SU-DHL-6 (cell line): ENCODE data around the gene MAPK11.

Experiments
- H2AFZ ChIP-seq: fragments of 200-600 bp; sonication (generic); 2 replicates; pipeline ENCODE4 v1.6.1; 2014; ENCODE audit warnings: low read depth, mild to moderate bottlenecking, moderate library complexity, mixed read lengths, antibody characterized with exemption, low read length; ENCODE audit not compliant: severe bottlenecking
- H3F3A ChIP-seq: fragments of 200-600 bp; shearing (Covaris generic); 2 replicates; pipeline ENCODE4 v1.6.0; 2016; ENCODE audit warnings: antibody characterized with exemption, mild to moderate bottlenecking; ENCODE audit not compliant: insufficient read depth
- H3K27ac ChIP-seq: fragments of 200-600 bp; sonication (generic); 2 replicates; pipeline ENCODE4 v1.5.1; 2016; ENCODE audit warnings: low read depth, mild to moderate bottlenecking, low read length, moderate library complexity, mixed read lengths
- H3K27me3 ChIP-seq: fragments of 200-600 bp; sonication (generic), shearing (Covaris generic); 2 replicates; pipeline ENCODE4 v1.6.0; 2014; ENCODE audit warnings: mild to moderate bottlenecking, low read length
- H3K36me3 ChIP-seq: fragments of 200-600 bp; sonication (generic); 2 replicates; pipeline ENCODE4 v1.6.1; 2014; ENCODE audit warnings: mild to moderate bottlenecking, low read length, mixed read lengths
- H3K4me2 ChIP-seq: fragments of 300-600, 200-600 bp; shearing (Covaris generic), sonication (generic); 2 replicates; pipeline ENCODE4 v1.6.0; 2014; ENCODE audit warnings: low read length, low read depth, mild to moderate bottlenecking; ENCODE audit not compliant: poor library complexity, severe bottlenecking
- H3K4me3 ChIP-seq: fragments of 200-600 bp; sonication (generic); 2 replicates; pipeline ENCODE4 v1.5.1; 2014; ENCODE audit warnings: antibody characterized with exemption, low read length, mild to moderate bottlenecking, mixed read lengths; ENCODE audit not compliant: insufficient read depth, poor library complexity, severe bottlenecking
- H3K79me2 ChIP-seq: fragments of 200-600 bp; sonication (generic); 2 replicates; pipeline ENCODE4 v1.6.1; 2014; ENCODE audit warnings: mild to moderate bottlenecking, low read length, moderate library complexity; ENCODE audit not compliant: insufficient read depth
- H3K9ac ChIP-seq: fragments of 200-600 bp; sonication (generic); 2 replicates; pipeline ENCODE4 v1.7.0; 2014; ENCODE audit warnings: mild to moderate bottlenecking, low read length
- H3K9me2 ChIP-seq: fragments of 200-600 bp; sonication (generic); replicated peaks from 2 replicates; pipeline ENCODE4 v1.6.1; 2014; ENCODE audit warnings: low read length; ENCODE audit not compliant: insufficient read depth
- H3K9me3 ChIP-seq: fragments of 200-600 bp; sonication (generic); 2 replicates; pipeline ENCODE4 v1.6.1; 2014; ENCODE audit warnings: low read length, mixed read lengths; ENCODE audit not compliant: insufficient read depth
- H4K20me1 ChIP-seq: fragments of 200-600 bp; sonication (generic); 2 replicates; pipeline ENCODE4 v1.6.1; 2014; ENCODE audit warnings: low read depth, mild to moderate bottlenecking, antibody characterized with exemption, low read length, moderate library complexity, mixed read lengths
- CTCF ChIP-seq: fragments of 200-600 bp; sonication (generic); IDR thresholded peaks from one replicate; pipeline ENCODE4 v1.5.1; 2017; ENCODE audit warnings: antibody characterized with exemption, mild to moderate bottlenecking, low read length, moderate library complexity; ENCODE audit not compliant: insufficient read depth, poor library complexity, severe bottlenecking
- EZH2phosphoT487 ChIP-seq: fragments of 200-600 bp; sonication (generic), shearing (Covaris generic); conservative IDR thresholded peaks from 2 replicates; pipeline ENCODE4 v1.6.1; 2018; ENCODE audit warnings: mild to moderate bottlenecking, antibody characterized with exemption, low read length, moderate library complexity, mixed read lengths

Gene MAPK11

GRCh38 chr22:50314081-50314454 lies 43.9 kb upstream of the MAPK11 start:
- Histone ChIP-seq H3K36me3 (no peaks in the 10 kb centered on the region), H3K79me2 (no peaks in the 10 kb centered on the region), H2AFZ (peak overlapping the region; percentile 39), H4K20me1 (no peaks in the 10 kb centered on the region), H3K9me2 (no peaks in the 10 kb centered on the region), H3K4me3 (peak overlapping the region; percentile 46), H3K27me3 (no peaks in the 10 kb centered on the region), H3K4me2 (peak overlapping the region; percentile 77), H3K9ac (peak overlapping the region; percentile 70), H3F3A (peaks cover 20% of the 10 kb centered on the region), H3K9me3 (no peaks in the 10 kb centered on the region), H3K27ac (peak overlapping the region; percentile 86)
- no peak for TF ChIP-seq CTCF
- no peak for TF ChIP-seq EZH2phosphoT487

GRCh38 chr22:50313600-50313999 lies 43.4 kb upstream of the MAPK11 start:
- no peaks in the 10 kb centered on the region for H4K20me1 ChIP-seq
- H3K79me2 ChIP-seq: no peaks in the 10 kb centered on the region
- no peaks in the 10 kb centered on the region for H3K27me3 ChIP-seq
- TF ChIP-seq CTCF: no peak
- TF ChIP-seq EZH2phosphoT487: no peak
- peak overlapping the region; percentile 77 for H3K4me2 ChIP-seq
- H3K9me3 ChIP-seq: no peaks in the 10 kb centered on the region
- H3K9me2 ChIP-seq: no peaks in the 10 kb centered on the region
- H3K36me3 ChIP-seq: no peaks in the 10 kb centered on the region
- peak overlapping the region; percentile 70 for H3K9ac ChIP-seq
- no peak overlapping the region for H2AFZ ChIP-seq
- H3F3A ChIP-seq: peaks cover 23% of the 10 kb centered on the region
- H3K27ac ChIP-seq: peak overlapping the region; percentile 86
- H3K4me3 ChIP-seq: peak overlapping the region; percentile 46

- H3K4me2 ChIP-seq: no peak overlapping the region
- H2AFZ ChIP-seq: no peak overlapping the region
- no peak overlapping the region for H3K4me3 ChIP-seq
Observed at GRCh38 chr22:50313021-50313420, 42.8 kb upstream of the MAPK11 start.

More at GRCh38 chr22:50313021-50313420, 42.8 kb upstream of the MAPK11 start:
- TF ChIP-seq EZH2phosphoT487 (no peak), CTCF (no peak)
- Histone ChIP-seq H3K9ac (no peak overlapping the region), H3K36me3 (no peaks in the 10 kb centered on the region), H3F3A (peaks cover 20% of the 10 kb centered on the region), H3K9me3 (no peaks in the 10 kb centered on the region), H3K27me3 (no peaks in the 10 kb centered on the region), H3K79me2 (no peaks in the 10 kb centered on the region), H4K20me1 (no peaks in the 10 kb centered on the region), H3K9me2 (no peaks in the 10 kb centered on the region), H3K27ac (no peak overlapping the region)
